Urinary bladder (tissue), 4 donors: ENCODE results near the gene KRT33B. TPM values are rescaled to one million over a fixed set of nuclear protein-coding genes. Genes with fewer than 3 reads are reported as not detected.

Source experiments
- DNase-seq: peaks from one replicate; pipeline ENCODE4 v3.0.0-alpha.2; 2015; ENCODE audit errors: extremely low spot score
- H3K27ac ChIP-seq: one replicate; pipeline ENCODE4 v1.5.1; 2013; ENCODE audit warnings: low read depth, mild to moderate bottlenecking, moderate library complexity
- H3K36me3 ChIP-seq: one replicate; pipeline ENCODE4 v1.6.1; 2013; ENCODE audit warnings: mild to moderate bottlenecking, moderate library complexity; ENCODE audit not compliant: insufficient read depth
- H3K4me1 ChIP-seq: one replicate; pipeline ENCODE4 v1.6.1; 2013; ENCODE audit warnings: mild to moderate bottlenecking, moderate library complexity; ENCODE audit not compliant: insufficient read depth
- H3K4me3 ChIP-seq: one replicate; pipeline ENCODE4 v1.5.1; 2013; ENCODE audit warnings: low read depth, low read length
- WGBS: extraction: QIAGEN DNeasy Blood & Tissue Kit; methylation state at CpG from one replicate; pipeline ENCODE4 v1.1.7; 2013; 5-methylcytosine and 5-hydroxymethylcytosine counted together
- polyA plus RNA-seq: library from polyadenylated mRNA; stranded (reverse); fragments of 200-250 nt; gene quantifications from one replicate; pipeline ENCODE4 v1.2.3, GENCODE V29; 2013
- total RNA-seq: library from RNA; depleted of rRNA; stranded (reverse); fragments of >200 nt; gene quantifications from one replicate; pipeline ENCODE4 v1.2.3, GENCODE V29; 2014
- donor health status: healthy with polysubstance abuse.
- donor health status: healthy.

The KRT33B gene
- total and polyA plus RNA-seq, 2 donors: not detected

DNA sequence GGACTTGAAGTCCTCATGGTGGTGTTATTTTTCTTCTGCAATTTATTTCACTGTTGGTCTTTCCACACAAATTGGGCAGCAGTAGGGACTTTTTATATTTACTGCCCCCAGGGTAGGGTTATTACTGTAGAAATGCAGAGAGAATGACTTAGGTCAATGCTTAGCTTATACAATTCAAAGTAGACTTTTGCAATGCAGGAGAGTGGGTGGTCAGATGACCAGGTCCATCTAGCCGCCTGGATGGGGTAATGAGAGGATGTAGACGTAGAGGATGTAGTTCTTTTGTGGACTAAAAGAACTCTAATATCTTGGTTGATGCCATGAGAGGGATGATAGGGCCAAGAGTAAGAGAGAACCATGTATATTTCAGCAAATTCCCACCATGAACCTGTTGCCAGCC is 51.4 kb downstream of the KRT33B start:
- 48% methylated on average over 2 of the region's 2 CpGs for WGBS
- no peaks in the 10 kb centered on the region for H3K4me1 ChIP-seq
- no peak overlapping the region for H3K27ac ChIP-seq
- no peak for DNase-seq
- no peak overlapping the region for H3K4me3 ChIP-seq
- no peaks in the 10 kb centered on the region for H3K36me3 ChIP-seq

DNA sequence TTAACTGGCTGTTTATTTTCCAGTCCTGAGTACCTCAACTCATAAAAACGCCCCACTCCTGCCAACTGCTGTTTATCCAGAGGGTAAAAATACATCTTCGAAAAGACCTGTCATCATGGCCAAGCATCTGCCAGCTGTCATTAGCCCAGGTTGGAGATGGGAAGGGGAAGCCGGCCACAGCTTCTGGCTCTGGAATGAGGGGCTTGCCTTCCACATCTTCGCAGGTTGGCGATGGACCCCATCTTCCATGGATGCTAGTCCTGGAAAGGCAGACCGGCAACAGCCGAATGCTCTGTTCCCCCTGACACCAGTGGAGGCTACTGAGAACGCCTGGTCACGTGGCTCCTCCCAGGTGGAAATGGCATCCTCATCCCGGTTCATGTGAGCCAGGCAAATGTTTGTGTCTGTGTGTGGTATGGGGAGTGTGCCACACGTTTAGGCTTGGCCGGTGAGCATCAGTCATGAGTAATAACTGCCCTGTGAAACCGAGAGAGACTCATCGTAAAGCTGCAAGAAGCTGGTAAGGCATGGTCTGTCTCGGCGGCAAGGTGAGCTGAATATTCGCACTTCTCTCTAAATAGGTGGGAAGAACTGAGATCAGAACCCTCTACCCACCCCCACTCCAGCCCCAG is 53.7 kb downstream of the KRT33B start:
- Histone ChIP-seq H3K36me3 (no peaks in the 10 kb centered on the region), H3K27ac (no peak overlapping the region), H3K4me3 (no peak overlapping the region), H3K4me1 (no peaks in the 10 kb centered on the region)
- no peak for DNase-seq
- WGBS: 69% methylated on average over 17 of the region's 17 CpGs

DNA sequence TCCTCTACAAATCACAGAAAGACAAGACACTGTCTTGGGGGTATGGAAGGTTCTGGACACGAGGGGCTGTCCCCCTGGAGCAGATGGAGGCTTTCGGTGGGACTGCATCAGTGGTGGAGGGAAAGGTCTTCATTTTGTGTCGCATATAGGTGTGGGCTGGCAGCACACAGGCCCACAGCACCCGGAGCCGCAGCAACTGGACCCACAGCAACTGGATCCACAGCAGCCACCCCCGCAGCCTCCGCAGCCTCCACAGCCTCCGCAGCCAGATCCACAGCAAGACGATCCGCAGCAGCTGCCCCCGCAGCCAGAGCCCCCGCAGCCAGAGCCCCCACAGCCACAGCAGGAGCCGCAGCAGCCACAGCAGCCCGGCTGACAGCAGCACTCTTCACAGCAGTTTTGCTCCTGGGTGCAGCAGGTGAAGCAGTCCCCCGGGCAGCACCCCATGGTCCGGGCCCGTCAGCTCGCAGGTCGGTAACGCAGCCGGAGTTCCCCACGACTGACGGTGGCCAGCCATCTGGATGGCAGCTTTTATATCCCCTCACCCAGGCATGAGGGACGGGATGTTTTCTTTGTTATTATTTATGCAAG is 54.3 kb downstream of the KRT33B start, which contains the start of gene KRTAP17-1:
KRTAP17-1 (minus strand) TSS at position 507 of the 591 bp plus-strand sequence; CDS start at position 447, 60 bp downstream.
- no peaks in the 10 kb centered on the region for H3K4me1 ChIP-seq
- 70% methylated on average over 24 of the region's 24 CpGs for WGBS
- no peak within 1 kb of the TSS for H3K4me3 ChIP-seq
- no peak for DNase-seq
- no peak within 1 kb of the TSS for H3K27ac ChIP-seq
- H3K36me3 ChIP-seq: no peaks in the 10 kb centered on the region

Other genes starting within 250 kb of the KRT33B start
Only the 30 nearest of the 32 such genes appear.
- gene KRTAP4-6, start 229.3 kb downstream of the KRT33B start, total RNA-seq: not detected
- not detected for gene KRTAP4-6, start 229.3 kb downstream of the KRT33B start, polyA plus RNA-seq
- not detected for gene KRTAP4-5, start 220.0 kb downstream of the KRT33B start, total RNA-seq
- gene KRTAP4-5, start 220.0 kb downstream of the KRT33B start, polyA plus RNA-seq: not detected
- not detected for gene KRTAP4-4, start 209.1 kb downstream of the KRT33B start, total RNA-seq
- not detected for gene KRTAP4-4, start 209.1 kb downstream of the KRT33B start, polyA plus RNA-seq
- gene KRTAP4-3, start 201.6 kb downstream of the KRT33B start, total RNA-seq: not detected
- gene KRTAP4-3, start 201.6 kb downstream of the KRT33B start, polyA plus RNA-seq: not detected
- not detected for gene KRTAP4-2, start 191.6 kb downstream of the KRT33B start, total RNA-seq
- not detected for gene KRTAP4-2, start 191.6 kb downstream of the KRT33B start, polyA plus RNA-seq
- gene KRTAP4-1, start 184.9 kb downstream of the KRT33B start, total RNA-seq: not detected
- gene KRTAP4-1, start 184.9 kb downstream of the KRT33B start, polyA plus RNA-seq: not detected
- gene KRTAP9-1, start 179.9 kb downstream of the KRT33B start, total RNA-seq: not detected
- gene KRTAP9-1, start 179.9 kb downstream of the KRT33B start, polyA plus RNA-seq: not detected
- not detected for gene KRTAP9-2, start 143.2 kb downstream of the KRT33B start, total RNA-seq
- gene KRTAP9-2, start 143.2 kb downstream of the KRT33B start, polyA plus RNA-seq: not detected
- gene KRTAP9-3, start 137.4 kb downstream of the KRT33B start, total RNA-seq: not detected
- gene KRTAP9-3, start 137.4 kb downstream of the KRT33B start, polyA plus RNA-seq: not detected
- not detected for gene KRTAP9-8, start 131.8 kb downstream of the KRT33B start, total RNA-seq
- not detected for gene KRTAP9-8, start 131.8 kb downstream of the KRT33B start, polyA plus RNA-seq
- gene KRTAP9-4, start 120.1 kb downstream of the KRT33B start, total RNA-seq: not detected
- gene KRTAP9-4, start 120.1 kb downstream of the KRT33B start, polyA plus RNA-seq: not detected
- not detected for gene KRTAP9-9, start 114.4 kb downstream of the KRT33B start, total RNA-seq
- gene KRTAP9-9, start 114.4 kb downstream of the KRT33B start, polyA plus RNA-seq: not detected
- gene KRTAP9-6, start 104.4 kb downstream of the KRT33B start, total RNA-seq: not detected
- gene KRTAP9-6, start 104.4 kb downstream of the KRT33B start, polyA plus RNA-seq: not detected
- not detected for gene KRTAP9-7, start 94.1 kb downstream of the KRT33B start, total RNA-seq
- gene KRTAP9-7, start 94.1 kb downstream of the KRT33B start, polyA plus RNA-seq: not detected
- not detected for gene KRTAP29-1, start 67.0 kb downstream of the KRT33B start, total RNA-seq
- gene KRTAP29-1, start 67.0 kb downstream of the KRT33B start, polyA plus RNA-seq: not detected
- gene KRTAP16-1, start 60.5 kb downstream of the KRT33B start, total RNA-seq: not detected
- gene KRTAP16-1, start 60.5 kb downstream of the KRT33B start, polyA plus RNA-seq: not detected
- gene KRTAP17-1, start 54.1 kb downstream of the KRT33B start, total RNA-seq: not detected
- gene KRTAP17-1, start 54.1 kb downstream of the KRT33B start, polyA plus RNA-seq: not detected
- not detected for gene KRT33A, start 19.0 kb downstream of the KRT33B start, total RNA-seq
- not detected for gene KRT33A, start 19.0 kb downstream of the KRT33B start, polyA plus RNA-seq
- gene KRT34, start 12.5 kb upstream of the KRT33B start, total RNA-seq: not detected
- not detected for gene KRT34, start 12.5 kb upstream of the KRT33B start, polyA plus RNA-seq
- gene KRT31, start 27.8 kb upstream of the KRT33B start, total RNA-seq: 0.16 TPM
- gene KRT31, start 27.8 kb upstream of the KRT33B start, polyA plus RNA-seq: not detected
- not detected for gene KRT37, start 54.8 kb upstream of the KRT33B start, total RNA-seq
- not detected for gene KRT37, start 54.8 kb upstream of the KRT33B start, polyA plus RNA-seq
- gene KRT38, start 71.2 kb upstream of the KRT33B start, total RNA-seq: not detected
- gene KRT38, start 71.2 kb upstream of the KRT33B start, polyA plus RNA-seq: not detected
- gene KRT32, start 97.6 kb upstream of the KRT33B start, total RNA-seq: not detected
- not detected for gene KRT32, start 97.6 kb upstream of the KRT33B start, polyA plus RNA-seq
- not detected for gene KRT35, start 111.3 kb upstream of the KRT33B start, total RNA-seq
- gene KRT35, start 111.3 kb upstream of the KRT33B start, polyA plus RNA-seq: not detected
- gene KRT36, start 120.1 kb upstream of the KRT33B start, total RNA-seq: not detected
- gene KRT36, start 120.1 kb upstream of the KRT33B start, polyA plus RNA-seq: not detected
- gene KRT13, start 135.8 kb upstream of the KRT33B start, total RNA-seq: 356 TPM
- gene KRT13, start 135.8 kb upstream of the KRT33B start, polyA plus RNA-seq: 401 TPM
- gene KRT15, start 149.1 kb upstream of the KRT33B start, total RNA-seq: 4.7 TPM
- 11.9 TPM for gene KRT15, start 149.1 kb upstream of the KRT33B start, polyA plus RNA-seq
- 299 TPM for gene KRT19, start 158.5 kb upstream of the KRT33B start, total RNA-seq
- 418 TPM for gene KRT19, start 158.5 kb upstream of the KRT33B start, polyA plus RNA-seq
- gene KRT9, start 202.2 kb upstream of the KRT33B start, total RNA-seq: not detected
- gene KRT9, start 202.2 kb upstream of the KRT33B start, polyA plus RNA-seq: not detected
- gene KRT14, start 217.1 kb upstream of the KRT33B start, total RNA-seq: not detected
- 0.14 TPM for gene KRT14, start 217.1 kb upstream of the KRT33B start, polyA plus RNA-seq